Measurements from ENCODE around the gene FAM81A.

The FAM81A gene

DNA sequence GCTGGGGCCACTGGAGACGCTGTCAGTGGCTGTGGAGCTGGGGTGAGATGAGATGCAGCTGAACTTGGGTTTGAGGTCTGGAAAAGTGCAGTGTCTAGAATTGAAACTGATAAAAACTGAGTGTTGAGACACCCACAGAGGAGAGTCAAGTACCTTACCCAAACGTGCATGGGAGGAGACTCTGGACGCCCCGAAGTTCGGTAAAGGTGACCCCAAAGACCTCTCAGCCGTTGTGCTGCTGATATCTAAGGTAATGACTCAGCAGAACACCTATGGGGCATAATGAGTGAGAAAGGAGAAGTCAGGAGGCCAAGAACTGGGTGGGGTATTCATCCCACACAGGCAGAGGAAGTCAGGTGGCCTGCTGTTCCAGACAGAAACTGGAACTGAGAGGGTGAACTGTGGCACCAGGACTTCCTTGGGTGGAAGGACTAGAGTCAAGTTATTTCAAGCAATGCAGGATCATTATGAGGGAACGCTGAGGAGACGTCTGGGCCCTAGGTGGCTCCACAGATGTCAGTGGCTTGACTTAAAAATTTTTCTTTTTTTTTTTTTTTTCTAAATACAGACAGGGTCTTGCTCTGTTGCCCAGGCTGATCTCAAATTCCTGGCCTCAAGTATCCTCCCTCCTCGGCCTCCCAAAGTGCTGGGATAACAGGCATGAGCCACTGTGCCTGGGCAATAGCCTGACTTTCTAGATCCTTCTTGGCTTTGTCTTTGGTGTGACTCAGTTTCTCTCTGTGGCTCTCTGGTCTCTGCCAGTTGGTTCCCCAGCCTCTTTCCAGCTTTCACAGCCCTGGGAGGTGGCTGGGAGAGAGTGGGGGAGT, 105.9 kb downstream of the FAM81A start:
- DNase-seq (ENCODE audit: low read depth) = no peak

DNA sequence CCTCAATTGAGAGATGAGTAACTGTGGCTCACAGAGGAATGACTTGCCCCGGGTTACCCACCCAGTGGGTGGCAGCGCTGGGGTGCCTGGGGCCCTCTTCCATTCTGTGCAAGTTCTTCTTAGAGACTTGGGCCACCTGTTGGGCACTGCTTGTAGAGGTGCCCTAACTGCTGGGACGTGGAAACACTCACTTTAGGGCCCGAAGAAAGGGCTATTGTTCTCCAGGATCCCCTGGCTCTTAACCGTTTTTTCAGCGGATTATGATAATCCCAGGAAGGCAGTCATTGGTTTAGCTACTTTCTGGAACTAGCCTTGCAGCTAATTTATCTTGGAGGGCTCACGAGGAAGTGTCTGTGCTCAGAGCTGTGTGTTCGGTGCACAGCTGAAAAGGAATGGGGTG, 107.6 kb downstream of the FAM81A start:
- no peak for DNase-seq (ENCODE audit: low read depth)

DNA sequence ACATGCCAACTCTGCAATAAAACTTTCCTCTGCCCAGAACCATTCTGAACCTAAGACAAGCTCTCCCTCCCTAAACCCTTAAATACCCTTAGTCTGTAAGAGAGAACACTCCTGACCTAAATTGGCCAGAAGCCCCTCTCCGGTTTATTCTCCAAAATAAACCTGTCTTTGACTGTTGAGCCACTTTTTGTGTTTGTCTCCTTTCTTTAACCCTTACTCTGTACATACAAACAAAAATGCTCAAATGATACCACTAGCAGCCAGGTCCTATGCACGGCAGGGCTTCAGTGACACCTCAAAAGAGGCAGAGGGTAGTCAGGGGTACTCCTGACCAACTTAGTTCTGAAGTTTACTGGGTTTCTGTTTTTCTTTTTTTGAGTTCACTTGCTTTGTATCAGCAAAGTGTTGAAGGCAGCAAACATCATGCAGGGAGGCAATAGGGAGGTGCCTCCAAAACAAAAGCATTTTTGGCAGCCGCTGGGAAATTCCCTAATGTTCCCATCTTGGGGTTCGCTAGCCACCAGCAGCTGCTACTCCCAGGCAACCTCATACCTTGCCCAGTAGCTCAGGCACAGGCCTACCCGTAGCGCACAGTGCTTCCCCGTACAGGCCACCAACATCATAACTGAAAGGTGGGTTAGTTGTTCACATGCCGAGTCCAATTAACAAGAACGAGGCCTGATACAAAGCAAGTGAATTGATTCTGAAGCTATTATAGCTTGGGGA, 110.7 kb downstream of the FAM81A start:
- DNase-seq (ENCODE audit: low read depth) = no peak

DNA sequence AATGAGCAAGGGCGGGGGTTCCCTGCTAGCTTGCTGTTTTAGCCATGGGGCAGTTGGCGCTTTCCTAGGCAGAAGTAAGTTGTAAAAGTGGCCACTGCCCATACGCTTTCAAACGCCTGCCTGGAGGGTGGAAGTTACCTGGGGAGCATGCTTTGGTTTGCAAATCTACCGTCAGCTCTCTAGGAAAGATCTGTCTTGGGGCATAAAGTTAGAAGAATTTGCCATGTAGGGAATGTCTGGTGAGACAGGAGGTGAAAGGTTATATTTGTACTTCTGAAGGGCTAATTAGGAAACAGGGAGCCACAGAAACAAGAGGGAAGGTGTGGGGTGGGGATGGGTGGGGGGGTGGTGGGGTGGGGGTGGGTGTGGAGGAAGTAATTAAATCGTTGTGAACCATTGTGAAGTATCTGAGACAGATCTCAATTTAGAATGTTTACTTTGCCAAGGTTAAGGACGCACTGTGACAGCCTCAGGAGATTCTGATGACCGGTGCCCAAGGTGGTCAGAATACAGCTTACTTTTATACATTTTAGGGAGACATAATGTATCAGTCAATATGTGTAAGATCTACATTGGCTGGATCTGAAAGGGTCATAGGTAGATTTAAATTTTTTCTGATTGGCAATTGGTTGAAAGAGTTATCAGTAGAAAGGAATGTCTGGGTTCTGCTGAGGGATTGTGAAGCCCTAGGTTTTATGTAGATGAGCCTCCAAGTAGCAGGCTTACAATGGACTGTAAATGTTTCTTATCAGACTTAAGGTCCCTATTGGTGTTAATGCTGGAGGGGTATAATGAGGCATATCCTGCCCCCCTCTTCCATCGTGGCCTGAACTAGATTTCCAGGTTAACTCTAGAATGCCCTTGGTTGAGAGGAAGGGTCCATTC, 111.6 kb downstream of the FAM81A start:
- no peak for DNase-seq (ENCODE audit: low read depth)

- no peak for DNase-seq (ENCODE audit: low read depth)
Observed at GRCh38 chr15:59550530-59550929, 112.5 kb downstream of the FAM81A start.

DNA sequence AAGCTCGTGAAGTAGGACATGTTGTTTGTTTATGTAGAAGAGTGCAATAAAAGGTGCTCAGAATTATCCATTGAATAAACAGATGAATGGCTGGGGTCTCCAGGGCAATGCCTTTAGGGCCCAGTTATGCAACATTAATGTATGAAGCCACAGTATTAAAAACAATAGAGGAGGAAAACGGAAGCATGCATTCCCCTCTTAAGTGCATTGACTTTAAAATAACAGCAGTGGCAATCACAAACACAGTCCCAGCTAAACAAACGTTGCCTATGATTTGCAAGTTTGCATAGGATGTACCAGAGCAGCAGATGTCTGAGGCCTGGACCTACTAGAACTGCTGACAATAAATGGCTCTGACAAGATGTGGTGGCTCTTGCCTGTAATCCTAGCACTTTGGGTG, 113.0 kb downstream of the FAM81A start:
- DNase-seq (ENCODE audit: low read depth) = no peak

GRCh38 chr15:59553879-59554735, 116.1 kb downstream of the FAM81A start:
- no peak for DNase-seq (ENCODE audit: low read depth)

DNA sequence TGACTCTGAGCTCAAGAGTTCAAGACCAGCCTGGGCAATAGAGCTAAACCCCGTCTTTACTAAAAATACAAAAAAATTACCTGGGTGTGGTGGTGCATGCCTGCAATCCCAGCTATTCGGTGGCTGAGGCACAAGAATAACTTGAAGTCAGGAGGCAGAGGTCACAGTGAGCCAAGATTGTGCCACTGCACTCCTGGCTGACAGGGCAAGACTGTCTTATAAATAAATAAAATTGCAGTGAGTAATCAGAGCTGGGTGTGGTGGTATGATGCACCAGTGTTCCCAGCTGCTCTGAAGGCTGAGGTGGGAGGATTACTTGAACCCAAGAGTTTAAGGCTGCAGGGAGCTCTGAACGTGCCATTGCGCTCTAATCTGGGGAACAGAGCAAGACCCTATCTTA, 117.7 kb downstream of the FAM81A start:
- DNase-seq (ENCODE audit: low read depth) = no peak

DNA sequence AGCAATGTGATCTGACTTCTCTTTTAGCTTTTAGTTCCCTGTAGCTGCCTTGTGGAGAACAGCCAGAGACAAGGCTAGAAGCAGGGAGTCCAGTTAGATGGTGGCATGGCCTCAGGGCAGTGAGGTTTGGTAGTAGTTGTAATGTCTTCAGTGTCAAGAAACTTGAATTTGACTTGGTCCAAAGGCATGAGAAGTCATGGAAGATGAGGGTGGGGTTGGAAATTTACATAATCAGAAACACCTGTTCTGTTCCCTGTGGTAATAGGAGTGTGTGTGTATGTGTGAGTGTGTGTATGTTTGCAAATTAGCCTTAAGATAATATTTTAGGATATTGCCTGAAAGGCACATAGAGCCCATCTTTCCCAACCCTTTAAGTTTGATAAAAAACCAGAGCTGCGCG, 118.4 kb downstream of the FAM81A start:
- no peak for DNase-seq (ENCODE audit: low read depth)

DNA sequence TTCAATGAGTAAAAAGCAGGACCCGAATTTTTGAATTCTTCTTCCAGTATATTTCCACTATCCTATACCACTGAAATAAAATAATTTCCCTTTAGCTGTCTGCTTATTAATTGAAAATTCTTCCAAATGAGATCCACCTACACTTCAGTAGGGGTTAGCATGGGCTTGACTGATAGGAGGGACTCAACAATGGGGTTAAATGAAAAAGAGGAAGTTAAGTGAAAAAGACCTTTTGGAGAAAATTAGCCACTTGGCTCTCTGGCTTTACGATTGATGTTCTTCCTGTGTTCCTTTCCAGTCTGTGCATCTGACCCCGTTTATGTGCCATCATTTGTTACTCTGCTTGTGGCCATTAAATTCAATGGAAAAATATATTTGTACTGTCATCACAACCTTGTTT, 119.6 kb downstream of the FAM81A start:
- DNase-seq (ENCODE audit: low read depth) = no peak

- DNase-seq (ENCODE audit: low read depth) = no peak
Observed at GRCh38 chr15:59558851-59559250, 120.9 kb downstream of the FAM81A start.

DNA sequence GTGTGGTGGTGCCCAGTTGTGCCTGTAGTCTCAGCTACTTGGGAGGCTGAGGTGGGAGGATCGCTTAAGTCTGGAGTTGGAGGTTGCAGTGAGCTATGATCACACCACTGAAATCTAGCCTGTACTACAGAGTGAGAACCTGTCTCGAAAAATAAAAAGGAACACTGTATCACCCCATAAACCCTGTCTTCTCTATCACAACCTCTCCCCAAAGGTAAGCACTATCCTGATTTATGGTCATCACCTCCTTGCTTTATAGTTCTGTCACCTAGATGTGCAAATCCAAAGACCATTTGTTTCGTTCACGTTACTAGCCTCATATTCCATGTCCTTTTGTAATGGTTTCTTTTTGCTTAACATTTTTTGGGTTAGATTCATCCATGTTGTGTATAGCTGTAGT, 123.6 kb downstream of the FAM81A start:
- no peak for DNase-seq (ENCODE audit: low read depth)

- DNase-seq (ENCODE audit: low read depth) = no peak
Observed at GRCh38 chr15:59562448-59563186, 124.6 kb downstream of the FAM81A start.

DNA sequence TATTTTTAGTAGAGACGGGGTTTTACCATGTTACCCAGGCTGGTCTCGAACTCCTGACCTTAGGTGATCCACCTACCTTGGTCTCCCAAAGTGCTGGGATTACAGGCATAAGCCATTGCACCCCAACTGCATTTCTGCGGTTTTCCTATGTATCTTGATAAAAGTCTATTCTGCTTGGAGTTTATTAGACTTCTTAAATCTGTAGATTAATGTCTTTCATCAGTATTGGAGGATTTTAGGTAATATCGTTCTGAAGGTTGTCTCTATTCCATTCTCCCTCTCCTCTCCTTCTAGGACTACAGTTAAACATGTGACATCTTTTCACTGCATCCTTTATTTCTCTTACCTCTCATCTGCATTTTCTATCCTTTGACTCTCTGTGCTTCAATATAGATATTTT, 127.3 kb downstream of the FAM81A start:
- DNase-seq (ENCODE audit: low read depth) = no peak

DNA sequence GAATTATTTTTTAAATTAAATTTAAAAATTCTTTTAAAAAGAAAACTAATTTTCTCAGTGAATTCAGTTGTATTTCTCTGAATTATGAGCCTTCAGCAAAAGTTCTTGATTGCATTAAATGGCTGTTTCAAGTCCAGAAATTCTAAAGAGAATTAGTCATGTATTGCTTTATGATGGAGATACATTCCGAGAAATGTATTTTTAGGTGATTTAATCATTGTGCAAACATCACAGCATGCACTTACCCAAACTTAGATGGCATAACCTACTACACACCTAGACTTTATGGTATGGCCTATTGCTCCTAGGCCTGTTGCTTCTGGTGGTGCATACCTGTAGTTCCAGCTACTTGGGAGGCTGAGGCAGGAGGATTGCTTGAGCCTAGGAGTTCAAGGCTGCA, 129.3 kb downstream of the FAM81A start:
- DNase-seq (ENCODE audit: low read depth) = no peak

GRCh38 chr15:59569477-59569876, 131.5 kb downstream of the FAM81A start:
- DNase-seq (ENCODE audit: low read depth) = no peak

DNA sequence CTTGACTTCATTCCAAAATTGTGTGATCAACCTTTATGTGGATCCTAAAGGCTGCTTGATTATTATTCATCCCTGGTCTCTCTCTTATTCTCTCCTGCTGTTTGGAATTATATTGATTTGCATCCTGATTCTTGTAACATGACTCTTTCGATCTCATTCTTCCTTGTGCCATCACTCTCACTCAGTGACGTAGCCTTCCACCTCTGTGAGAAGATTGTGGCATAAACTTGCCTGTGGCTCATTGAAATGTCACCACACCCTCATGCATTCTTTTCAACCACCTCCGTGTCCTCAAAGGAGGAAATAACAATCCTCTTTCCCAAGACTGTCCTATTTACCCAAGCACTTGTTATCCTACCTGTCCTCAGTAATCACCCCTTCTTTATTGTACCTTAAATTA, 132.3 kb downstream of the FAM81A start:
- DNase-seq (ENCODE audit: low read depth) = no peak

DNA sequence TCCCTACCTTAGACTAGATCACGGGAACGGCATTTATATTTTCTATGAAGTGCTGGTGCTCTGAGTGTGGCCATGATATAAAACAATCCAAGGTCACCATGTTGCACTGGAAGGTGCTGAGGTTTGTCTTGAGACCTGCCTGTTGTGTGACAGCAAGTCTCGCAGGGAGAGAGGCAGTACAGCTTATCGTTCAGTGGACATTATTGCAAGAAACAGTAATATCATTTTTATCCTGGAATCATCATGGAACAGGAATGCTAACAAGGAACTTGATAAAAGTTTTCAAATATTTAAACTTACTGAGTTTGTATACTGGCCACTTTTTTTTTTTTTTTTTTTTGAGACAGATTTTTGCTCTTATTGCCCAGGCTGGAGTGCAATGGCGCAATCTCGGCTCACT, 133.6 kb downstream of the FAM81A start:
- no peak for DNase-seq (ENCODE audit: low read depth)
